ENCODE results near the gene ABHD11. TPM values are rescaled to one million over a fixed set of nuclear protein-coding genes. Genes with fewer than 3 reads are reported as not detected.
A peak's percentile ranks its signal among the peaks of the same experiment; 100 is the strongest.
"Not testable (repeated sequence)": the region's sequence is repeated elsewhere in the genome, so short reads cannot be mapped to it uniquely, and the experiment has no call there.

Gene ABHD11
- total RNA-seq, 1 donor from 2014 or later, result 11.7 TPM

DNA sequence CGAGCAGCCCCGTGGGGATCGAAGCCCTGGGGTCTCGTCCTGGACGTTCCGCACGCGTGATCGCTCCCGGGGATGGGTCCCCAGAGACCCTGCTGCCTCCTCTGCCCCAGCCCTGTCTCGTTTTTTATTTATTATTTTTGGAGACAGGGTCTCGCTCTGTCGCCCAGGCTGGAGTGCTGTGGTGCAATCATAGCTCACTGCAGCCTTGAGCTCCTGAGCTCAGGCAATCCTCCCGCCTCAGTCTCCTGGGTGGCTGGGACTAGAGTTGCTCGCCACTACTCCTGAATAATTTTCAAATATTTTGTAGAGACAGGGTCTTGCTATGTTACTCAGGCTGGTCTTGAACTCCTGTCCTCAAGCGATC lies 18.8 kb downstream of the ABHD11 start:
- no peak for DNase-seq (ENCODE audit: low read depth)

DNA sequence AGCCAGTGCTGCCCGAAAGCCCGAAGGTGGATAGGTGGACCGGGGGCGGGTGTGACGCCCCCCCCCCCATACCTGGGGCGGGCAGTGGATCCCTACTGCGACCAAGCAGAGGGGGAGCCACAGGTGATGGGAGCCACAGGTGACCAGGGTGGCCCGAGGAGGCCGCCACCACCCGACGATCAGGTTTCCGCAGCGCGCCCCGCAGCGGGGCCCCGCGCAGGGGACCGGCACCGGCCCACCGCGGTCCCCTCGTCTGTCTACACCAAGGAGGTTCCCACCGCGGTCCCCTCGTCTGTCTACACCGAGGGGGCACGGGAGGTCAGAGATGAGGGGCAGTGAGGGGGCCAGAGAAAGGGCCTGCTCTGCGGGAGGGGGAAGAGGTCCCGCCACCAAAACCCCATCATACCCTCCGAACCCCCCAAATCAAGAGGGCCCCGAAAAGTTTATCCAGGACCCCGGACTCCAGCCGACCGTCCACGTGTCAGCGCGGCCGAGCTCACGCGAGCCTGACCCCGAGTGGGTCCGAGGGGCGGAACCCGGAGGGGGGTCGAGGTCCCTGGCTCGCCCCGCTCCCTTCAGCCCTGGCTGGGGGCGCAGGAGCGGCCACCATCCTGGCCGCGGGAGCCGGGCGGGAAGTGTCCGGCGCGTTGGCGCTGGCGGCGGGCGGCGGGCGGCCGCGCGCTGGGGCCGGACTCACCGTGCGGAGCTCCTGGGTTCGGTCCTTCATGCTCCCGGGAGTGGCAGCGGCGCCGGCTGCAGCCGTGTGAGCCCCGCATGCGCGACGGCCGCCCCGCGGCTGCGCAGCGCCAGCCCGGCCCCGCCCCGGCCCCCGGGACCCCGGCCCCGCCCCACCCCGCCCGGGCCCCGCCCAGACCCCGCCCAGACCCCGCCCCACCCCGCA lies 19.4 kb downstream of the ABHD11 start, which contains the start of gene STX1A:
TSS of gene STX1A (minus strand) at position 765 of the 901 bp plus-strand sequence. CDS start at position 727, 38 bp downstream.
- peak; percentile 81 for DNase-seq (ENCODE audit: low read depth)

DNA sequence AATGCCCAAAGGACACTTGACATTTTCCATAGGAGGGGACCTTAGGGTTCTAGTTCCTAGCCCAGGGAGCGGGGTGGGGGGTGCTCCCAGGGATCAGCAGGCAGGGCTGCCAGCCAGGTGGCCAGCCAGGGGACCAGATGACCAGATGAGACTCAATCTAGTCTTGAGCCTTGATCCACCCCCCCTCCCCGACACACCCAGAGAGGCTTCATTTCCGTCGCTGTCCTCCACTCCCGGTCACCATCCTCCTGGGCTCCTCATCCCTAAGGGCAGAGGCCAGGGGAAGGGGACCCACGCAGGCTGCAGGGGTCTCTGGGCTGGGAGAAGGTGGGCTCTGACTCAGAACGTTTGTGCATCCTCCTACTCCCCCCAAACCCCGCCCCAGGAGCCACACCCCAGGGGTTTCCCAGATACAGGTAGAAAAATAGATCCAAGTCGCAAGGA lies 20.1 kb downstream of the ABHD11 start:
- DNase-seq (ENCODE audit: low read depth), result peak; percentile 18

DNA sequence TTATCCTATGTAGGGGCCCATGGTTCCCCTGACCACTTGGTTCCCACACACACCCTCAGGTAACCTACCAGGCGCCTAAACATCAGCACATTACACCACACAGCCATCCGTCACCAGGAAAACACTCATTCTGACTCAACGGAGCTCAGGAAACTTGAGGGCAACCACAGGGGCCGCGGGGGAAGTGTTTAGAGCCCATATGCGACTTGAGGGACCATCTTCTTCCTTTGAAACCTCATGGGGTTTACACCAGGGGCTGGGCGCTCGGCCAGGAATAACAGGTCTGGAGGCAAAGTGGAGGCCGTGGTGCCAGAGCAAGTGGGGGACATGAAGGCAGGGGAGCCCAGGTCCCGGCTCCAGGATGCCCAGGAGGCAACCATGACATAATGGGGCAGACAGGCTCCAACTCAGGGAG lies 20.6 kb downstream of the ABHD11 start:
- peak; percentile 81 for DNase-seq (ENCODE audit: low read depth)

DNA sequence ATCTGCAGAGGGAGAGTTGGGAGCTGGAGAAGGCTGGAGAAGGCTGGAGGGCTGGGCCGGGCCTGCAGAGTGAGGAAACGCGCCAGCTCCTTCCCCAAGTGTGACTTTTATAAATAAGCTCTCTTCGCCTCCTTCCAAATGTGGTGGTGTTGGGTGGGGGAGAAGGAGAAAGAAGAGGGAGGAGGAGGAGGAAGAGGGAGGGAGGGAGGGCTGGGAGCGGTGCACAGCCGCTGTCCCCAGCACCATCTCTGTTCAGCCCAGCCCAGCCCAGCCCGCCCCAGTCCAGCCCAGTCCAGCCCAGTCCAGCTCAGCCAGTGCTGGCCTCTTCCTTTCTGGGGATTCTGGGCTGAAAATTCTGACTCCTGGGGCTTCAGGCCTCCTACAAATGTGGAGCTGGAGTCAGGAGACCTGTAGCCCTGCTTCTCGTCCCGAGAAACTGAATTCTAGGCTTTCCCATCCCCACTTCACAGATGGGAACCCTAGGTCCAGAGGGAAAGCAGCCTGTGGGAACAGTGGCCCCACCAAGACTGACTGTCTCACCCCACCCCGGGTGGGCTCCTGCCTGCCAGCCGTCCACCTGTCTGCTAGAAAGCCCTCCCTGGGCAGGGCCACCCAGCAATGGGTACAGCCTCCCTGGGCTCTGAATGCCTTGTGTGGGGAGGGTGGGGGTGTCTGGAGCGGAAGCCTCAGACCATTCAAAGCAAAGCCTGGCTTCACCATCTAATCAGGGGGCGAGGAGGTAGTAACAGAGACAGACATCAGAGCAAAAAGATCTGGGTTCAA lies 21.4 kb downstream of the ABHD11 start:
- no peak for DNase-seq (ENCODE audit: low read depth)

DNA sequence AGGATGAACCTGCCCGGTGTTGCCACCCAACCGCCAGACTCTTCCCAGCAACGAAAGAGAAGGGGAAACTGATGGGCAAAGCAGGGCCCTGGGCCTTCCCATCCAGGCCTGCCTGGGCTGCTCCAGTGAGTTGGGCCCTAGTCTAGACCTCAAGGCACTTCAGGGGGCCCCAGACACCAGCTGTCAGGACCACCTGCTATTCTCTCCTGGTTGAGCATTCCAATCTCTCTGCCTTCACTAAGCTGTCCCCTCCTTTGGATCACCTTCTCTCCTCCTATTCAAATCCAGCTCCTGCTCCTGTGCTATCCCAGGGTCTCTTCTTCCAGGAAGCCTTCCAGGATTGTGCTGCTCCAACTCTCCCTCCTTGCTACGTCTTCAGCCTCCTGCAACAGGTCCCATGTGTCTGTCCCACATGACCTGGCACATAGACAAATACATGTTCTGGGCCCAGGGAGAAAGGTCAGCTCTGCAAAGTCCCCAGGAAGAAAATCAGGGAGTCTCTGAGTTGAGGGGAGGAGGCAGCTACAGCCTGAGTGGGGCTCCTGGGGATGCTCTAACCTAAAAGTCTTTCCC lies 22.2 kb downstream of the ABHD11 start:
- no peak for DNase-seq (ENCODE audit: low read depth)

DNA sequence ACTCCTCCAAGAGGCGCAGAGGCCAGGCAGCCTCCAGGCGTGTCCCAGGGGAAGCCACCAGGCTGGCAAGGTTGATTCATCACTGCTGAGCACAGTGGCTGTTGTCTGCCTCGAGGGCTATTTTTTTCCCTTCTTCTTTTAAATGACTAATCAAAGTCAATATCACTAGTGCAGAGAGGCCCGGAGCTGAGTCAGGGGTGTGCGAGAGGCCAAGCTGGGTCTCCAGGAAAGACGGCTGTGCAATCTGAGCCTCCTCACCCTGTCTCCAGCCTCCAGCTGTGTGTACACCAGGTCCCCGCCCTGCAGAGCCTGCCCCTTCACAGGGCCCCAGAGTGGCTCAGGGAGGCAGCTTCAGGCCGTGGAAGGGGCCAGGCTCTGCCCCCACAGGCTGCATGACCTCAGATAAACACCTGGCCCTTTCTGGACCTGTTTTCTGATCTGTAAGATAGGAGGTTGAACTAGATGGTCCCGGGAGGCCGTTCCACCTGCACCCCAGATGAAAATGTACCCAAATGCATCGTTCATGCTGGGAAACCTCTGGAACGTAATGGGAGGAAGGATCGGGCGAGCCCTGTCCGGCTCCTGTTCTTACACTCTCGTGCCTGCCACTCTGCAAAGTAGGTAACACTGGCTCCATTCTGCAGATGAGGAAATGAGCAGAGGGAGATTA lies 22.8 kb downstream of the ABHD11 start:
- peak; percentile 95 for DNase-seq (ENCODE audit: low read depth)

DNA sequence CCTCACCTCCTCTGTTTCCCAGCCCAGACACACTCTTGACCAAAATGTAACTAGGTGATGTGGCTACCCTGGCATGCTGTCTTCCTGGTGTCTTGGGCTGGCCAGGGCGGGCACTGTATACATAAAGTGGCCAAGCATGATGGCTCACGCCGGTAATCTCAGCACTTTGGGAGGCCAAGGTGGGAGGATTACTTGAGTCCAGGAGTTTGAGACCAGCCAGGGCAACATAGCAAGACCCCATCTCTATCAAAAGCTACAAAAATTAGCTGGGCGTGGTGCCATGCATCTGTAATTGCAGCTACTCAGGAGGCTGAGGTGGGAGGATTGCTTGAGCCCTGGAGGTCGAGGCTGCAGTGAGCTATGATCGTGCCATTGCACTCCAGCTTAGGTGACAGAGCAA lies 25.3 kb downstream of the ABHD11 start:
- not testable (repeated sequence) for DNase-seq (ENCODE audit: low read depth)

DNA sequence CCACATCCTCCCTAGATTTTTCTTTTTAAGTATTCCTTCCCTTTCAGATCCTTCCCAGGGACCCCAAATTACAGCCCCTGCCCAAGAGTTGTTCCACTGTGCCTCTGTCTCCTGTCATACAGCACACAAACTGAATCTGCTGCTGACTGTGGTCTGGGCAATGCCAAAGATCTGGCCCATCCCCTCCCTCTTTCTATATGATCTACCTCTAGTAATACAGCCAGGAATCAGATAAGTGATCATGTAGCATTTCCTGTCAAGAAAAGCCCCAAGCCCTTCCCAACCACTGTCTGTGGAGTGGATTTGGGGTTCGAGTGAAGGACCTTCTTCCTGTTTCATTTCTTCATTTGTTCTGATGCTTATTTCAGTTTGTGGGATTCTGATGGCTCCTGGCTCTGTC lies 25.8 kb downstream of the ABHD11 start:
- no peak for DNase-seq (ENCODE audit: low read depth)

DNA sequence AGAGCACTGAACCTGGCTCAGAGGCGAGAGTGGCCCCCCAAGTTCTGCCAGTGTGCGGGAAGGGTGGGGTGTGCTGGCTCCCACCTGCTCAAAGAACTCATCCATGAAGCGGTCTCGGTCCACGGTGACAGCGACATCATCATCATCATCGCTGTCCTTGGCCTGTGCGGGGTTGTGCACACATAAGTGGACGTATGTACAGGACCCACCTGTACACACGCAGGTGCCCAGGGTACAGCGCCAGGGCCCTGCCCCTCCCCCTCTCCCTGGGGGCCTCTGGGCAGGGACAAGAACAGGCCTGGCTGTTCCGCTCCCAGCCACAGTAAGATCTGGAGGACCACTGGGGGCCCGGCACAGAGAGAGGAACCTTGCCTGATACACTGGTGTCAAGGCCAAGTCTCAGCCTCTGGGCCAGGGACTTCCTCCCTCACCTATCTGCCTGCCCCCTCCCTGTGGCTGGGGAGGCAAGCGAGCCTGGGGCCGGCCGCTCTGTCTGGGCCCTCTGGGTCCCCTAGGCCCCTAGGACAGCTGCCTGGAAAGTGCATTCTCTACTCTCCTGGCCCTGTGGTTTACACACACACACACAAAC lies 29.5 kb downstream of the ABHD11 start:
- DNase-seq (ENCODE audit: low read depth), result no peak

DNA sequence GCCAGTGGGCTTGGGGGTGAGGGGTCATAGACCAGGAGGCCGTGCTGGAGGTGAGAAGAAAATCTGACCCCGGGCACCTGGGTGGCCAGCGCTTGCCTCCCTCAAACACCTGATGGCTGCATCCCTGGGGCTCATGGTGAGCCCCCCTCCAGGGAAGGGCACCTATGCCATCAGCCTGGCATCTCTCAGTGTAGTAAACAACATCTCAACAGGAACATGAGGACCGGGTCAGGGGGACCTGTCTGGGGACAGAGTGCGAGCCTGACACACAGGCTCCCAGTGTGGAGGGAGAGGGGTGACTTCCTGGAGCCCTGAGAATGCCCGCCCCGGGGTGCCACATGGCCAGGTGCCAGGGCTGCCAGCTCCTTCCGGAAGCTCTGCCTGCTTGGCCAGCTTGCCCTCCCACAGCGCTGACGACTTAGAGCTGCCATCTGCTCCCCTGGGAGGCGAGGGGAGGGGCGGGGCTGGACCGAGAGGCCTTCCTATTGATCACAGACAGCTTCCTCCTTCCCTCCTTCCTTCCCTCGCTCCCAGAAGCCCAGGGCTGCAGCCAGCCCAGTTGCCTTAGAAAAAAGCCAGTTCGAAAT lies 31.5 kb downstream of the ABHD11 start:
- no peak for DNase-seq (ENCODE audit: low read depth)

DNA sequence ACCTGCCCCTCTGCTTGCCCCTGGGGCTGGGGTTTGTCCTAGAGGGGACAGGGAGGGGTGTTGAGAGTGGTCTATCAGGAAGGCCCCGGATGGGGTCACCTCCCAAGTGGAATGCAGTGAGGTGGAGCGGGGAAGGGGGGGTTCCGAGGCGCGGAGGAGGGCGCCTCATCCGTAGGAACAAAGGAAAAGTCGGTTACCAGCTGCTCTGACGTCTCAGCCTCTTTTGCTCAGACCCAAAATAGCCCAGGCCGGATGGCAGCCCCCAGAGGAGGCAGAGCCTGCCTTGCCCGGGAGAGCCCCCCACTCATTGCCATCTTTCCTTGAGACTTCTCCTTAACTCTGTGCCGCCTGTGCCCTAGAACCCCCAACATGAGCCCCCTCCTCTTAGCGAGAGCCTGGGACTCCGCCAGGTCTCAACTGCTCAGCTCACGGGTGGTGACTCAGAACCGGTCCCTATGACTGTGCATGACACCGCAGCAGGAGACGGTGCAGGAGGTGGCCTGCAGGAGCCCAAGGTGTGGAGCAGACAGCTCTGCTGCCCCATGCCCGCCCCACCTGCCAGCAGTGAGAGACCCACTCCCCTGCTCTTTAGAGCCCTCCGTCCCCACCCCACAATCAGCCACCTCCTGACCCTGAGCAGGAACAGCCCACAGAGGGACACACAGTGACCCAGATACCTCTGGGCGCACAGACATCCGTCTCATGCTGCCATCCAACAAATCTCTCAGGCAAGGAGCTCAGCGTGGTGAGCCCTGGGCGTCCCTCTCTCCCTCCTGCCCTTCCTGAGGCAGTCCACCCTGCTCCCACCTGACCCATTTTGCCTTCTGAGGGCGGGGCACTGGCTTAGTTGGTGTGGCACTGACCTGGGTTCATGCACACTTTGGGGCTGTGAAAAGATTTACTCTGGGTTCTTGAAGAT lies 32.2 kb downstream of the ABHD11 start:
- DNase-seq (ENCODE audit: low read depth), result no peak

DNA sequence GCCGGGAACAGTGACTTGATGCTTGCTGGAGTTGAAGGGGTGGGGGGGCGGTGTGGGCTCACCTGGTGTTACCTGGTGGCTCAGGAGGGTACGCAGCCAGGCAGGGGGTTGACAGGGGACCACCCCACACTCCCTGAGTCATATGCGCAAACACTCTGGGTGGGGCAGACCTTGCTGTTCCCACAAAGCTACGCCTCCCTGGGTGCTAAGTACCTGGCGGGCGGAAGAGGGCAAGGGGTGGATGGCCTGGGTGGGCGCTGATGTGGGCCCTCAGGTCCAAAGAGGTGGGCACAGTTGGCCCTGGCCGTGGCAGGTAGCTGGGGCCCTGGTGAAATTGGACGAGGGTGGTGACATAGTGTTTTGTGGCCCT lies 33.1 kb downstream of the ABHD11 start:
- no peak for DNase-seq (ENCODE audit: low read depth)

DNA sequence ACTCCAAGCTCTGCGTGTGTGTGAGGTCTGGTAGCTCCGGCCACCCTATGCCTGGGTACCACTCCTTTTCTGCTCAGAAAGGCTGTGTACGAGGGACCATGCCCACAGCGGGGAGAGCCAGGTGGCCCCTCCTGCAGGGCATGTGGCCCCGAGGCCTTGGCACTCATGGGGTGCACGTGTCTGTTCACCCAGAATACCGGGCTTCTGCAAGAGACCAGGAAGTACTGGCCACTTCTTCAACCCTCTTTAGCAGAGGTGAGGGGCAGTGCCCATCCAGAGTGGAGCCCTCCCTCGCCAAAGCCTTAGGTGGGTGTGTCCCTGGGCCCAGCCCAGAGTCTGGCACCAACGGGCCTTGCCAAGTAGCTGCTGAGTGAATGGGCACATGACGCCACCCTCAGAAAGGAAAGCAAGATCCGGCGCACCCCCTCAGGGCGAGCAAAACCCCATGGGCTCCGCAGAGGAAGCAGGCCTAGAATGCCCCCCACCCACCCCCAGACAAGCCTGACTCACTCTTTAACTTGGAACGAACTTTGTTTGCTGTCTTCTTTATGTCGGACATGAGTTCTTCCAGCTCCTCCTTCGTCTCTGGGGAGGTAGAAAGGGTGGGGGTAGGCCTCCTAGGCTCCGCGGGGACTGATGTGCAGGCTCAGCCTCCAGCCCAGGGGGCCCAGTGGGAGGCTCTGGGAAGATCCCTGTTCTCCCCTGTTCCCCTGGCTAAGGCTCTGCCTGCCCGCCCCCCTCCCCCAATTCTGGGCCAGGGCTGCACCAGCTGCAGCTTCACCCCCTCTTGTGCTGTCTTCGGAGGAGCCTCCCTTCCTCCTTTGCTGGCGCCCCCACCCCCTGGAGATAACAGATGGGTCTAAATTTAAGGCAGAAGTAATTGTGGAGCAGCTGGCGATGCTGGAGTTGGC lies 33.7 kb downstream of the ABHD11 start:
- peak; percentile 21 for DNase-seq (ENCODE audit: low read depth)

DNA sequence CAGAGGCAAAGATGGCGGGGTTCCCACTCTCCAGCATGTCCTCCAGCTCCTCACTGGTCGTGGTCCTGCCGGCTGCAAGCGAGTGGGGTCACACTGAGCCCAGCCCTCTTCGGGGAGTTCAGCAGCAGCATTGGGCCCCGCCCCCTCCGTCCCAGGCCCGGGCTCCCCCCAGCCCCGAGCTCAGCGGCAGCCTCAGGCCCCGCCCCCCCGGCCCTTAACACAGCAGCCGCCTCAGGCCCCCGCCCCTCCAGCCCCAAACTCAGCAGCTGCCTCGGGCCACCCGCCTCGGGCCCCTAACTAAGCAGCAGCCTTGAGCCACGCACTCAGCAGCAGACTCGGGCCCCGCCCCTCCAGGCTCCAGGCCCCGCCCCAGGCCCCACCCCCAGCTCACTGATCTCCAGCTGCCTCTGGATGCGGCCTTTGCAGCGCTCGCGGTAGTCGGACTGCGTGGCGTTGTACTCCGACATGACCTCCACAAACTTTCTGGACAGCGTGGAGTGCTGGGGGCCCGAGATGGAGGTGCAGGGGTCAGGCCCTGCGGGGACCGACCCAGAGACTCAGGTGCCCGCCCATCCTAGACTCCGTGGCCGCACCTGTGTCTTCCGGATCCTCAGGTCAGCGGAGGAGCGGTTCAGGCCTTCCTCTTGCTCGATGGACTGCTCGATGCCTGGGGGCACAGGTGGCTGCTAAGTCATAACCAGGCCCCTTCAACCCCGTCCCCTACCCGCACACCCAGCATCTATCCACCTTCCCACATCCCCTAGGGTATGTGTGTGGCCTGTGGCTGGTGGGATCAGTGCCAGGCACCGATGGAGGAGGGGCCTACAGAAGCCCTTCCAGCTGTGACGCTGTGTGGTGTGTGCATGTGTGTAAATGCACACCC lies 34.6 kb downstream of the ABHD11 start:
- DNase-seq (ENCODE audit: low read depth), result no peak

DNA sequence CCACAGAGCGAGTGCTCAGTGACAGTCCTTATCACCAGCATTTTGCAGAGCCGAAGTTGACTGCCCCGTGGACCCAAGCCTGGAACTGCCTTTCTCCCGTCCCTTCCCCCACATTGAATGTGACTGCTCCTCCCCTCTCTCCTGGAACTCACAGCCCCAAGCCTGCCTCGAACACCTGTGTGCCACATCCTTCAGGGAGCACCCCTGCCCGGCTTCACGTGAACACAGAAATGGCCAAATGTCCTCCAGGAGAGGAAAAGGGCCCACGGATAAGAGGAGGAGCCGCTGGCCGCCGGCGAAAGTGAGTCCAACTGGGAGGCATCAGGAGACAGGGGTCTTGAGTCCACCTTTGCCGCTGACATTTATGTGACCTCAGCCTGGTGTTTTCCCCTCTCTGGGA lies 35.4 kb downstream of the ABHD11 start:
- DNase-seq (ENCODE audit: low read depth), result no peak

DNA sequence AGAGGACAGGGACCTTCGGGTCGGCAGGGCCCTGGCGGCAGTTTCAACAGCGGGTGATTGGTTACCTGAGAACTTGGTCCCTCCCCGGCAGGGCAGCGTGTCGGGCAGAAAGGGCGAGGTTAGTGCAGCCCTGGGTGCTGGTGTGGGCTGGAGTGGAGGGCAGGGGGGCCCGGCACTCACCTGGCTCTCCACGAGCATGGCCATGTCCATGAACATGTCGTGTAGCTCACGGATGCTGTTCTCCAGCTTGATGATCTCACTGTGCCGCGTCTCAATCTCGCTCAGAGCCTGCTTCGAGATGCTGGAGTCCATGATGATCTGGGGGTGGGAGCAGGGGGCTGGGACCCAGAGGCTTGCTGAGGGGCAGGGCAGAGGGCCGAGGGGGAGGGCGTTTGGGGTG lies 35.9 kb downstream of the ABHD11 start:
- DNase-seq (ENCODE audit: low read depth), result no peak

Data from myocyte (in vitro differentiated cells).